Adrenal gland (tissue), 12 donors: ENCODE results near the gene GABRG2. TPM values are rescaled to one million over a fixed set of nuclear protein-coding genes. Genes with fewer than 3 reads are reported as not detected.

Experiments
- DNase-seq, 7 donors: peaks; one replicate each; pipeline ENCODE4 v3.0.0-alpha.2; 2019 to 2020
- H3K27ac ChIP-seq, 5 donors: fragments of 200-600 bp; sonication (generic) in 4 of 5; 1 replicate in 3 of 5; 2 replicates in 2 of 5; pipeline versions ENCODE4 v1.5.1 to v1.8.0; 2016 to 2020; ENCODE audit warnings: mild to moderate bottlenecking in 1 of 5
- H3K27me3 ChIP-seq: fragments of 200-600 bp; 2 replicates; pipeline ENCODE4 v1.8.0; 2021
- H3K36me3 ChIP-seq, 2 donors: fragments of 200-600 bp; replicated peaks in 1 of 2; 1 replicate in 1 of 2; 2 replicates in 1 of 2; pipeline versions ENCODE4 v1.5.1 to v1.8.0; 2018 to 2022
- H3K4me1 ChIP-seq, 2 donors: fragments of 200-600 bp; replicated peaks in 1 of 2; 1 replicate in 1 of 2; 2 replicates in 1 of 2; pipeline versions ENCODE4 v1.5.1 to v1.8.0; 2018 to 2021
- H3K4me3 ChIP-seq, 4 donors: fragments of 200-600 bp; sonication (generic) in 3 of 4; one replicate each; pipeline ENCODE4 v1.5.1; 2016 to 2018
- H3K9me3 ChIP-seq, 3 donors: fragments of 200-600 bp; sonication (generic) in 1 of 3; replicated peaks in 1 of 3; 1 replicate in 2 of 3; 2 replicates in 1 of 3; pipeline versions ENCODE4 v1.5.1 to v1.8.0; 2016 to 2021
- POLR2A ChIP-seq, 2 donors: fragments of 450-650 bp; IDR thresholded peaks; one replicate each; pipeline ENCODE4 v1.6.1; 2017; ENCODE audit warnings: antibody characterized with exemption in 2 of 2, mild to moderate bottlenecking in 2 of 2, moderate library complexity in 1 of 2
- WGBS, 4 donors: extraction: QIAGEN DNeasy Blood & Tissue Kit in 2 of 4; methylation state at CpG; one replicate each; pipeline versions ENCODE4 v1.1.5 to v1.1.7; 2013 to 2017; 5-methylcytosine and 5-hydroxymethylcytosine counted together
- intact Hi-C, 2 donors: fragments of 100-400 bp; cut with DNase I; formaldehyde crosslinking; loops; one replicate each; pipeline versions ENCODE4 v1.14.1 to v1.15.0; 2022 to 2023
- polyA plus RNA-seq, 3 donors: library from polyadenylated mRNA; stranded (reverse); fragments of 200-250 nt in 2 of 3; fragments of 350-450 nt in 1 of 3; fragmentation: Illumina TruSeq in 1 of 3; extraction: RNeasy Lipid Tissue Mini Kit (QIAGEN cat#74804) in 1 of 3; gene quantifications; one replicate each; pipeline ENCODE4 v1.2.3, GENCODE V29; 2013 to 2014
- total RNA-seq, 9 donors: library from RNA; depleted of rRNA in 4 of 9; stranded (reverse); fragments of >200 nt in 4 of 9; fragments of 120-200 nt in 1 of 9; fragmentation: NEBNext Ultra II Directional in 1 of 9; extraction: Animal tissue kit (Norgen Biotek cat#: 25700) in 1 of 9; gene quantifications; one replicate each; pipeline versions ENCODE4 v1.1.0 to v1.2.4, GENCODE V29; 2013 to 2023
- TF ChIP-seq, protein P1 (sequence below), 6 experiments: fragments of 450-650 bp in 4 of 6; fragments of 200-600 bp in 2 of 6; sonication (generic) in 1 of 6; IDR thresholded peaks; 1 replicate in 5 of 6; 2 replicates in 1 of 6; pipeline versions ENCODE4 v1.5.1 to v1.8.0; 2016 to 2021; ENCODE audit warnings: antibody characterized with exemption in 6 of 6, mild to moderate bottlenecking in 2 of 6, moderate library complexity in 1 of 6
- donor health status: healthy with polysubstance abuse.
- donor health status: Bipolar disorder and iron deficiency.
- donor health status: DM: yes; HTN: yes; CAD: no.
- donor health status: DM: no; HTN: no; CAD: no.
- donor health status: DM: no; HTN: no; CAD: no.
- donor health status: DM: yes; HTN: yes; CAD: no.

The GABRG2 gene
- total and polyA plus RNA-seq, 12 donors = 0.11 to 11.2 (median 1.6) TPM; not detected in 3

DNA sequence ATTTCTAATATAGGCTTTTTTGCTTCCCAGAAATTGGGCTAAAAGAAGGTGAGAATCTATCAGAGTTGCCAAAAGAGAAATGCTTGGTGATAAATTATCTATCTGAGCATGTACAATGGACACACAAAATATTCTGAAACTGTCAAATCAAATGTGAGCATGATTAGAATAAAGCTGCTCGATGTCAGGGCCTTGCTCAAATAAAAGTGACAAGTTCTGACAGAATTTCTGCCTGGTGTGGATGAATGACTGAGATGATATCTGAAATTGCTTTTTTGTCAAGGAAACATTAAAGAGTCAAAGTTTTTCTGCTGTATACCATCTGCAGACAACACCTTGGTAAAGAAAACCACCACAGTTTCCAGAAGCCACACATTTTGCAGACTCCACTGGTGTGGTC lies 128.8 kb downstream of the GABRG2 start:
- no peaks in the 10 kb centered on the region for H3K4me1 ChIP-seq
- H3K36me3 ChIP-seq = no peaks in the 10 kb centered on the region
- no peak for DNase-seq
- H3K27ac ChIP-seq = no peak overlapping the region
- no peaks in the 10 kb centered on the region for H3K27me3 ChIP-seq
- no peak overlapping the region for H3K4me3 ChIP-seq
- H3K9me3 ChIP-seq = no peaks in the 10 kb centered on the region
- TF ChIP-seq, protein P1, sequence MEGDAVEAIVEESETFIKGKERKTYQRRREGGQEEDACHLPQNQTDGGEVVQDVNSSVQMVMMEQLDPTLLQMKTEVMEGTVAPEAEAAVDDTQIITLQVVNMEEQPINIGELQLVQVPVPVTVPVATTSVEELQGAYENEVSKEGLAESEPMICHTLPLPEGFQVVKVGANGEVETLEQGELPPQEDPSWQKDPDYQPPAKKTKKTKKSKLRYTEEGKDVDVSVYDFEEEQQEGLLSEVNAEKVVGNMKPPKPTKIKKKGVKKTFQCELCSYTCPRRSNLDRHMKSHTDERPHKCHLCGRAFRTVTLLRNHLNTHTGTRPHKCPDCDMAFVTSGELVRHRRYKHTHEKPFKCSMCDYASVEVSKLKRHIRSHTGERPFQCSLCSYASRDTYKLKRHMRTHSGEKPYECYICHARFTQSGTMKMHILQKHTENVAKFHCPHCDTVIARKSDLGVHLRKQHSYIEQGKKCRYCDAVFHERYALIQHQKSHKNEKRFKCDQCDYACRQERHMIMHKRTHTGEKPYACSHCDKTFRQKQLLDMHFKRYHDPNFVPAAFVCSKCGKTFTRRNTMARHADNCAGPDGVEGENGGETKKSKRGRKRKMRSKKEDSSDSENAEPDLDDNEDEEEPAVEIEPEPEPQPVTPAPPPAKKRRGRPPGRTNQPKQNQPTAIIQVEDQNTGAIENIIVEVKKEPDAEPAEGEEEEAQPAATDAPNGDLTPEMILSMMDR (IDR thresholded peaks at IDR 0.05) = no peak
- TF ChIP-seq POLR2A (IDR thresholded peaks at IDR 0.05) = no peak
- intact Hi-C loops = no loop called here
- WGBS, 4 donors = 41 to 66% (median 49%) methylated on average over 1 of the region's 1 CpG

DNA sequence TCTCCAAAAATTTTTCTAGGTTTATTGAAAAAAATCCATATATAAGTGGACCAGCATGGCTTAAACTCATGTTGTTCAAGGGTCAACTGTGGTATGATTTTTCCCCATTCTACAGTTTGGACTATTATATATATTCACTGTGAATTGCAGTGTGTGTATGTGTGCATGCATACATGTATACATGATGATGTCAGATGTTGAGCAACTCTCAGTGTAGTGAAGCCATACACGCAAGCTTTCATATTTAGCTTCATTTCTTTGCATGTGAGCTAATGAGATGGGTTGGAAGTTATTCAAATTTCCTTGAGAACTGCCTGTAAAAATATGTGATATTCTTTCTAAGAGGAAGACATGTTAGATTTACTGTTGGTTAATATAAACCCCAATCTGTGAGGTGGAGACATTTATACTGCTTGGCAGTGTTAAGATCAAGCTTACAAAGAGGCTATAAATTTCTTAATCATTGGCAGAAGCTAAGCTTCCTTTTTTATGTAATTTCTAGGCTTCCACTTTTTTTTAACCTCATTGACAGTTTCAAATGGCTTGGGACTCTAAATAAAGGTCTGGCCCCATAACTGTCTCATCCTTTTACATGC lies 134.8 kb downstream of the GABRG2 start:
- H3K9me3 ChIP-seq = no peaks in the 10 kb centered on the region
- no peak overlapping the region for H3K27ac ChIP-seq
- H3K27me3 ChIP-seq = no peaks in the 10 kb centered on the region
- no peak overlapping the region for H3K4me3 ChIP-seq
- TF ChIP-seq POLR2A (IDR thresholded peaks at IDR 0.05) = no peak
- 73 to 92% (median 85%) methylated on average over 1 of the region's 1 CpG for WGBS, 4 donors
- no peaks in the 10 kb centered on the region for H3K36me3 ChIP-seq
- intact Hi-C loops = no loop called here
- H3K4me1 ChIP-seq = no peaks in the 10 kb centered on the region
- no peak for DNase-seq

Other genes starting within 250 kb of the GABRG2 start
- gene GABRA1, start 219.7 kb upstream of the GABRG2 start, total RNA-seq = 1 to 10 TPM in 2 of 9 donors, under 1 TPM in 3, not detected in 4; 0.23 to 1.9 (median 0.55) TPM
- gene GABRA1, start 219.7 kb upstream of the GABRG2 start, polyA plus RNA-seq = 1 to 10 TPM in 2 of 3 donors, under 1 TPM in 1; 0.30 to 3.6 (median 1.4) TPM